ENCODE results near the gene CMTM2.
"Not testable (repeated sequence)": the region's sequence is repeated elsewhere in the genome, so short reads cannot be mapped to it uniquely, and the experiment has no call there.

CMTM2 gene

GRCh38 chr16:66587881-66588600 is 8.8 kb downstream of the CMTM2 start:
- DNase-seq (ENCODE audit: low spot score): no peak

- DNase-seq (ENCODE audit: low spot score): peak; percentile 58
These were observed 9.9 kb downstream of the CMTM2 start for GRCh38 chr16:66588981-66589713.

- DNase-seq (ENCODE audit: low spot score): peak; percentile 18
These were observed 11.1 kb downstream of the CMTM2 start for GRCh38 chr16:66590322-66590721.

- DNase-seq (ENCODE audit: low spot score): no peak
These were observed 11.8 kb downstream of the CMTM2 start for GRCh38 chr16:66591018-66591417.

GRCh38 chr16:66592241-66592640 is 13.0 kb downstream of the CMTM2 start:
- no peak for DNase-seq (ENCODE audit: low spot score)

GRCh38 chr16:66592814-66593213 is 13.6 kb downstream of the CMTM2 start:
- DNase-seq (ENCODE audit: low spot score): no peak

GRCh38 chr16:66594739-66595138 is 15.5 kb downstream of the CMTM2 start:
- no peak for DNase-seq (ENCODE audit: low spot score)

- not testable (repeated sequence) for DNase-seq (ENCODE audit: low spot score)
These were observed 17.3 kb downstream of the CMTM2 start for GRCh38 chr16:66596559-66596958.

DNA sequence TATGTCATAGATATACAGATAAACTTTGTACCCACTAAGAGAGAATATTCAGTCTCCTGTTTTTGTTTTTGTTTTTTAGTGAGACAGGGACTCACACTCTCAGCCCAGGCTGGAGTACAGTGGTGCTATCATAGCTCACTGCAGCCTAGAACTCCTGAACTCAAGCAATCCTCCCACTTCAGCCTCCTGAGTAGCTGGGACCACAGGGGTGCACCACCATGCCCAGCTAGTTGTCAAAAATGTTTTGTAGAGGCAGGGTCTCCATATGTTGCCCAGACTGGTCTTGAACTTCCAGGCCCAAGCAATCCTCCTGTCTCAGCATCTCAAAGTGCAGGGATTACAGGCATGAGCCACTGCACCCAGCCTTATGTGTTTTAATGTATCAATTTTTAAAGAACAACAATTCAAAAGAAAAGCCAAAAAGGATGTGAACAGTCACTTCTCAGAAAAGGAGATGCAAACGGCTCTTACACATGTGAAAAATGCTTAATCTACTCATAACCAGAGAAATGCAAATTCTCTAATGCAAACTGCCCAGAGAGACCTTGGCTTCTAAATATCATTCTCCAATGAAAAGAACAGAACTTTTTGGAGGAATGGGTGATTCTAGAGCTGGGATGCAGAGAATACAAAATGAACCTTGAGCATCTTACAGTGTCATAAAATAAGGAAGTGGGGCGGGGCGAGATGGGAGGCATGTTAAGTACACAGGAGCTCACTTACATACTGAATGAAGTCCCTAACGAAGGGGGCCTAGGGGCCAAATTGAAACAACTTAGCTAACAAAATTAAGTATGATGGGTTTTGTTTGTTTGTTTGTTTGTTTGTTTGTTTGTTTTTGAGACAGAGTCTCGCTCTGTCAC is 18.0 kb downstream of the CMTM2 start:
- no peak for DNase-seq (ENCODE audit: low spot score)

- DNase-seq (ENCODE audit: low spot score): no peak
These were observed 18.8 kb downstream of the CMTM2 start for GRCh38 chr16:66598111-66598510.

DNA sequence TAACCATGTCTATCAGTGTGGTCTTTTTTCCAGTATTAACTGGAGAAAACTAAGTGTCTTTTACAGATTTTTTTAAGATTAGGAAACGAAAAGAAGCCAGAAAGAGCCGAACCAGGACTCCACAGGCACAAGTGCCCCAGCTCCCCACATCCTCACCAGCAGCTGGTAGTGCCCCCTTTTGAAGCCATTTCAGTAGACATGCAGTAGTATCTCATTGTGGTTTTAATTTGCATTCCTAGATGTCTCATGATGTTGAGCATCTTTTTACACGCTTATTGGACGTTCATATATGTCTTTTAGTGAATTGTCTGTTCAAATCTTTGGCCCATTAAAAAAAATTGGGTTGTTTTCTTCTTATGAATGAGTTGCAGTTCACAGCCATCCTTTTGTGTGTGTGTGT is 20.5 kb downstream of the CMTM2 start:
- peak; percentile 17 for DNase-seq (ENCODE audit: low spot score)

DNA sequence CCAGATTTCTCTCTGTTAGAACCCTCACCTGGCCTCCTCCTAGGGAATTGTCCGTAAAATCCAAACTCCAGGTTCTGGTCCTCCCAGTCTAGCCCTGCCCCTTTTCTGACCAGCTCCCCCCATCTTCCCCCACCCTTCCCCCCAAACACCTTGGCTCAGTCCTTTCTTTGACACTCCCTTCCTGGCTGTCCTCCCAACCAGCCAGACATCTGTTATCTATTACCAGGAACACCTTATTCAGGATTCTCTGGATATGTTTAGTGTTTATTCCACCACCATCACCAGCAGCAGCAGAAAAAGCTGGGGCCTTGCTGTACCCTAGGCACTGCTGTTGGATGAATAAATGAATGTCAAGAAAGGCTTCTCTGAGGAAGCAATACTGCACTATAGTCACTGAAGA is 21.2 kb downstream of the CMTM2 start:
- no peak for DNase-seq (ENCODE audit: low spot score)

GRCh38 chr16:66601471-66601870 is 22.2 kb downstream of the CMTM2 start:
- DNase-seq (ENCODE audit: low spot score): no peak

DNA sequence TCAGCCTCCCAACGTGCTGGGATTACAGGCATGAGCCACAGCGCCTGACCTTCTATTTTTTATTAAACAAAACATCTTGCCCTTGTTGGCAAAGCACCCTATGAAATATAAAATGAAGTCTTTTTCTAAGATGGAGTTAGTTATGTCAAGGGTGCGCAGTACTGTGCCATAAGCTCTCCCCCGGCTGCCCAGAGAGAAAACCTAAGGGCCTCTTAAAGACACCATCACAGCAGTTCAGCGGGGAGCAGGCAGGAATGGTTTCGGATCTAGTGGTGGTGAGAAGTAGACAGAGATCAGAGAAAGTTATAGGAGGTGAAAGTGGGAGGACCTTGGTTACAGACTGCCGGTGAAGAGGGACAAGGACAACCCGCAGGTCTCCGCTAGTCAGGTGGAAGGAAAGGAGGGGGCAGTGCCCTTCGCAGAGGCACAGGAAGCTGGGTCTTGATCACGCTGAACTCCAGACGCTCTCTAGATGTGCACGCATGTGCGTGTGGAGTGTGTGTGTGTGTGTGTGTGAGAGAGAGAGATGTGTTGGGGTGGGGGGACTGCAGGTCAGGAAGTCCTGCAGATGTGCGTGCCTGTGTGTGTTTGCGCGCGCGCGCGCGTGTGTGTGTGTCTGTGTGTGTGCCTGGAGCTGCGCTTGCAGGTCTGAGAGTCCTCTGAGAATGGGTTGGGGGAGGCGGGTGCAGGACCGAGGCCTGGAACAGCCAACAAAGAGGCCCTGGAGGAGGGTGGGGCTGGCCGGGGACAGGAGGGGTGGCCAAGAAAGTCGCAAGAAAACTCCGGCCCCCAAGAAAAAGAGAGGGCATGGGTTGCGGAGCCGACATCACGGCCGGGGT is 24.5 kb downstream of the CMTM2 start:
- peak; percentile 52 for DNase-seq (ENCODE audit: low spot score)

GRCh38 chr16:66604376-66605176 is 25.3 kb downstream of the CMTM2 start, which contains the start of gene CMTM3:
TSS of gene CMTM3 (plus strand) at chr16:66604704. CDS start at chr16:66604806, 102 bp downstream.
- peak; percentile 58 for DNase-seq (ENCODE audit: low spot score)

DNA sequence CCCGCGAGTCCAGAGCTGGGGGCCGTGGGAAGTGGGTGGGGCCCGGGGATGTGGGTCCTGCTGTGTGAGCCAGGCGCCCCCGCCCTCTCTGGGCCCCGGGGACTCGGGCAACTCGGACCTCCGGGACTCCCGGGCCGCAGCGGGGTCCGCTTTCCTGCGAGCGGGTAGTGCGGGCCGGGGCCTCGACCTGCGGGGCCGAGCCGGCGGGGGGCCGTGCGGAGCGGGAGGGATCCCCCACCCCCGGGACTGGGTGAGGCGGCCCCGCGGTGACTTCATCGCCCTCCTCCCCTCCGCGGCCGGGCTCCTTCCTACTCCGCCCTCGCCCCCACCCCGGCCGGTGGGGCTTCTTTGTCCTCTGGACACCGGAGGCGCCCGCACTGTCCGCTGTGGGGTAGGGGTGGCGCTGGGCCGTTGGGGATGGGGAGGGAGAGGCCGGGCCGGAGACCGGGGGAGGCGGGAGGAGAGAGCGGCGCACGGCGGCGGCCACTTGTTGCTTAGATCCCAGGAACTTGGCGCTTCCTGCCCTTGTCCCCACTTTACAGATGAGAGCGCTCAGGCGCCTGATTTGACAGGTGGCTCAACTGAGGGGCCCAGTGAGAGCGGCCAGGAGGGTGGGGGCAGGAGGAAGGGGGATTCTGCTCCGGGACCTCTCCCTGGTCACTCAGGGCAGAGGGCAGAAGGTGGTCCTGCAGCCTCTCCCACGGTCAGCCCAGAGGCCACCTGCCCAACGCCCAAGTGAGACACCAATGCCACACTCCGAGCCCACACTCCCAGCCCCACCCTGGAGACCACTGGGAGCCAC is 26.1 kb downstream of the CMTM2 start:
- DNase-seq (ENCODE audit: low spot score): no peak

GRCh38 chr16:66605979-66606751 is 26.9 kb downstream of the CMTM2 start:
- peak; percentile 75 for DNase-seq (ENCODE audit: low spot score)

GRCh38 chr16:66608241-66609138 is 29.2 kb downstream of the CMTM2 start:
- DNase-seq (ENCODE audit: low spot score): peak; percentile 88
